Activated T-cell treated with anti-CD3 and anti-CD28 coated beads for 1 hour (primary cell): ENCODE measurements around the gene COL9A2.
A peak's percentile ranks its signal among the peaks of the same experiment; 100 is the strongest.

Experiments used
- DNase-seq: peaks from one replicate; pipeline ENCODE4 v3.0.0-alpha.2; 2020; ENCODE audit warnings: low read depth

Gene COL9A2

DNA sequence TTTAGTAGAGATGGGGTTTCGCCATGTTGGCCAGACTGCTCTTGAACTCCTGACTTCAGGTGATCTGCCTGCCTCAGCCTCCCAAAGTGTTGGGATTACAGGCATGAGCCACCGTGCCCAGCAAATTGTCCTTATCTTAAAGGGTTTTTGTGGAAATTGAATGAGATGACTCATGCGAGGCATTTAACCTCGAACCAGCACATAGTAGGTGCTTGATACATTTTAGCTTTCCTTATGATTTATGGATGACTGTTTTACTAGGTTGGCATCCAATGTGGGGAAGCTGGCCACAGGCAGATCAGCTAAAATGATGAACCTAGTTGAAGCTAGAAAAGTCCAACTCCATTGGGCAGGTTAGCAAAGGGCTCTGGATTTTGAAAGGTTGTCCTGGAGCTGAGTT lies 1.4 kb upstream of the COL9A2 start:
- no peak for DNase-seq

- no peak for DNase-seq
Measured at GRCh38 chr1:40317394-40318074, 448 bp upstream of the COL9A2 start.

GRCh38 chr1:40315795-40316594 lies 1.1 kb downstream of the COL9A2 start:
- DNase-seq = no peak

GRCh38 chr1:40315239-40315794 lies 1.8 kb downstream of the COL9A2 start:
- peak; percentile 73 for DNase-seq

- no peak for DNase-seq
Measured at GRCh38 chr1:40314721-40315238, 2.3 kb downstream of the COL9A2 start.

- no peak for DNase-seq
Measured at GRCh38 chr1:40313958-40314720, 2.9 kb downstream of the COL9A2 start.

DNA sequence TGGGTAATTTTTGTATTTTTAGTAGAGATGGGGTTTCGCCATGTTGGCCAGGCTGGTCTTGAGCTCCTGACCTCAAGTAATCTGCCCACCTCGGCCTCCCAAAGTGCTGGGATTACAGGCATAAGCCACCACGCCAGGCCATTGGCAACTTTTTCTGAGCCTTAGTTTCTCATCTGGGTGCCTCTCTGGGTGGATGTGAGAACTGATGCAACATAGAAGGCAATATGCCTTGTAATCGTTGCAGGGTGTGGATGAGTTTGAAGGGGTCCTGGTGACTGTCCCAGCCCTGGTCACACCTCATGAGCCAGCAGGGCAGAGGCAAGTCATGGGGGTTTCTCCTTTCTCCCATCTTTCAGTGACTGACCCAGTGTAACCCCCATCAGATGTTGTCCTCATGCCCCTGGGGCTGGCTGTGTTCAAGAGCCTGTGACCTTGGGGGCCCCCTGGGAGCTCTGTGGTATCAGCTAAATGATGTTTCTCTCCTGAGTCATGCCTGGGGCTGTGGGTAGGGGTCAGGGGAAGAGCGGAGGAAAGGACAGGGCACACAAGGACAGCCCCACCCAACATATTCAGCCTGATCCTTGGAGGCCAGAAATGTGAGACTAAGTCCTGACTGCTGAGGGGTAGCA lies 3.6 kb downstream of the COL9A2 start:
- DNase-seq = no peak

GRCh38 chr1:40312238-40313205 lies 4.6 kb downstream of the COL9A2 start:
- DNase-seq = no peak

- DNase-seq = no peak
Measured at GRCh38 chr1:40311692-40312091, 5.4 kb downstream of the COL9A2 start.

GRCh38 chr1:40310983-40311642 lies 6.0 kb downstream of the COL9A2 start:
- no peak for DNase-seq

GRCh38 chr1:40310129-40310461 lies 7.0 kb downstream of the COL9A2 start:
- no peak for DNase-seq

GRCh38 chr1:40309374-40310128 lies 7.5 kb downstream of the COL9A2 start:
- DNase-seq = no peak

DNA sequence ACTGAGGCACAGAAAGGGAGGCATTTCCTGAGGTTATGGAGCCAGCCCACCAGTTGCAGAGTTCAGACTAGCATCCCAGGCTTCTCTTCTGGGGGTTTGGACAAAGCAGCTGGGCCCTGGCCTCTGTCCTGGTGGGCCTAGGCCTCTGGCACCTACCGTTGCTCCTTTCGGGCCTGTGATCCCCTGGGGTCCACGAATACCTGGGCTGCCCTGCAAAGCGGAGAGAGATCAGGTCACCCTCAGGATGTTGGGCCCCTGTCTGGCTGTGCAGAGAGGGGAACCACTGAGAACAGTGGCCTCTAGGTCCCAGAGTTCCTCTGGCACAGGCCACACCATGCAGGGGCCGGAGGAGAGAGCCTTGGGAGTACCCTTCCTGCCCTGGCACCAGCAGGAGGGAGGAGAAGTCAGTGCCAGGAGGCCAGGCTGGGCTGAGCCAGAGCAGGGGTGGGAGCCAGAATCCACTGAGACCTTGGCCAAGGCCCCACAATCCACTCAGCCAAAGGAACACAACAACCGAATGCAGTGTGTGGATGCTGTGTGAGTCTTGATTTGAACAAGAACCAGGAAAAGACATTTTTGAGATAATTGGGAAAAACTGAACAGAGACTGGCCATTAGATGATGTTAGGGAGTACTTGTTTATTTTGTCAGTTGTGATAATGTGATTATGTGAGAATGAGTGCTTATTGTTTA lies 8.9 kb downstream of the COL9A2 start:
- DNase-seq = no peak

DNA sequence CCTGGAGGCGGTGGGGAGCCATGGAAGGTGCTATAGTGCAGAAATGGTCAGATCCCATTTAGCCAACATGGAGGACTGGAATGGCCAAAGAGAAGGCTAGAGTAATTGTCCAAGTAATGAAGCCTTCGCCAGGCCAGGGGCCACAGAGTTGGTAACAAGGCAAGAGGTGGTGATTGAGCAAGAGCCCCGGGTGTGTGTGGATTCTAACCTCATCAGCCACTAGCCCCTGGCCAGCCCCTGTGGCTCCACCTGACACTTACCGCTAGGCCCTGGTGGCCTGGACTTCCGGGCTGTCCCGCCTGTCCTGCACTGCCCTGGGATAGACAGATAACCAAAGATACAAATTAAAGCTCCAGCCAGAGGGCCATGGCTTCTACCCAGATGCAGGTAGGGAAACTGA lies 9.9 kb downstream of the COL9A2 start:
- DNase-seq = no peak

DNA sequence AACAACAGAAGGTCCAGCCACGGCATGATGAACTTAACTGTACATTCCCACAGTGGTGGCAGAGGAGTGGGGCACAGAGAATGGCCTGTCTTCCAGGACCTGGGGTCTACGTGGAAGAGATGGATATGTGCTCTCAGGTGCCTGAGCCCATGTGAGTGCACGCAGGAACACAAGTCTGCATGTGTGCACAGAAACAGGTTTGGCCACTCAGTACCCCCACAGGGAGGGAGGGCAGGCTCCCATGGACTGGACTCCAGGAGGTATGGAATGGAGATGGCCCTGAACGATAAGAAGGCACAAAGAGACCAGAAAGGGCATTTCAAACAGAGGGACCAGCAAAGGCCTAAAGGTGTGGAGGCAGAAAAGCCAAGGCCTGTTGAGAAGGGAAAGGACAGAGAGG lies 10.8 kb downstream of the COL9A2 start:
- DNase-seq = no peak

DNA sequence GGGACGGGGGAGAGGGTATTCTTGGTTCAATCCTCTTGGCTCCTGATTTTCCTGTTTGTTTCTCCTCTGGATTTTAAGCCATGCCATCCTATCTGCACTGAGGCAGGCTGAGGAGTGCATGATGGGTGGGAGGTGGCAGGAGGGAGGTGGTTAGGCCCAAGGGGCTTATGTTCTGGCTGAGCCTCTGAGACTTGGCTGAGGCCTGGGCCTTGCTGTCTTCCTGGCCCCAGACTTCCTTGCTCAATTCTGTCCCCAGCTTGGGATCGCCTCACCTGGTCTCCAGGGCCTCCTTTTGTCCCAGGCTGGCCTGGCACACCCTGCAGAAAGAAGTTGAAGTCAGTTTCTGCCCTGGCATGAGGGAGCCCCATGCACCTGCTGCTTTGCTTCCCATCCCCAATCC lies 11.2 kb downstream of the COL9A2 start:
- DNase-seq = no peak

DNA sequence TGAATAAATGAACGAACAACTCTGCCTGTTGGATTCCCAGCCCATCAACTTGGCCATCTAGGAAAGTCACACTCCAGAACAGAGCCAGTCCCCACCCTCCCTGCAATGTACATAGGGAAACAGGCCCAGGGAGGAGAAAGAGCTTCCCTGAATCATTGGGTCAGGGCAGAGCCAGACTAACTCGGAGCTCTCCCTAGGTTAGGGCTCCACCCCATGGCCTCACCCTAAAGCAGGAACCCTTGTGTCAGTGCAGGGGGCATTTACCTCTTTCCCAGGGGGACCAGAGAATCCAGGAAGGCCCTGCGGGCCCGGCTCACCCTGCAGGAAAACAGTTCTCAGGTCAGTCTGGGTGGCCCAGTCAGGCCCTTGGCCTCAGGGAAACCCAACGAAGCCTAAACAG lies 11.6 kb downstream of the COL9A2 start:
- no peak for DNase-seq

GRCh38 chr1:40303790-40304189 lies 13.3 kb downstream of the COL9A2 start:
- DNase-seq = no peak
